NCI-H1092 treated with DMSO at 0.1 percent for 48 hours (cell line): ENCODE measurements around the gene SF3B3.
"Not testable (repeated sequence)": the region's sequence is repeated elsewhere in the genome, so short reads cannot be mapped to it uniquely, and the experiment has no call there.

Experiments used
- DNase-seq: peaks from one replicate; lab custom pipeline; 2025; lab: John Stamatoyannopoulos, UW

SF3B3 gene

GRCh38 chr16:70615945-70616344, 92.3 kb downstream of the SF3B3 start:
- DNase-seq = no peak

- DNase-seq = not testable (repeated sequence)
Observed at GRCh38 chr16:70621864-70622263, 98.2 kb downstream of the SF3B3 start.
